Ishikawa (cell line): ENCODE results near the gene ME2.

ENCODE experiments used
- CEBPB ChIP-seq: IDR thresholded peaks from 2 replicates; pipeline ENCODE4 v1.6.1; 2012
- CREB1 ChIP-seq: IDR thresholded peaks from 2 replicates; pipeline ENCODE4 v1.6.1; 2012; ENCODE audit warnings: low read depth
- EGR1 ChIP-seq: IDR thresholded peaks from 2 replicates; pipeline ENCODE4 v1.6.1; 2012
- EP300 ChIP-seq: IDR thresholded peaks from 2 replicates; pipeline ENCODE4 v1.6.1; 2012; ENCODE audit warnings: borderline replicate concordance
- FOXM1 ChIP-seq: IDR thresholded peaks from 2 replicates; pipeline ENCODE4 v1.6.1; 2012; ENCODE audit warnings: low read depth, borderline replicate concordance
- NFIC ChIP-seq: IDR thresholded peaks from 2 replicates; pipeline ENCODE4 v1.6.1; 2012
- RAD21 ChIP-seq: IDR thresholded peaks from 2 replicates; pipeline ENCODE4 v1.6.1; 2012; ENCODE audit warnings: low read depth
- TAF1 ChIP-seq: IDR thresholded peaks from 2 replicates; pipeline ENCODE4 v1.6.1; 2012; ENCODE audit warnings: low read depth, mild to moderate bottlenecking
- TCF12 ChIP-seq: IDR thresholded peaks from 2 replicates; pipeline ENCODE4 v1.6.1; 2012; ENCODE audit warnings: low read depth
- TEAD4 ChIP-seq: IDR thresholded peaks from 2 replicates; pipeline ENCODE4 v1.6.1; 2012
- YY1 ChIP-seq: IDR thresholded peaks from 2 replicates; pipeline ENCODE4 v1.6.1; 2012; ENCODE audit warnings: low read depth
- ZBTB7A ChIP-seq: IDR thresholded peaks from 2 replicates; pipeline ENCODE4 v1.6.1; 2012; ENCODE audit warnings: low read depth
- TF ChIP-seq, protein P1 (sequence below): IDR thresholded peaks from 2 replicates; pipeline ENCODE4 v1.6.1; 2012
- TF ChIP-seq, protein P2 (sequence below): IDR thresholded peaks from 2 replicates; pipeline ENCODE4 v1.6.1; 2012; ENCODE audit warnings: low read depth, mild to moderate bottlenecking
- TF ChIP-seq, protein P3 (sequence below): IDR thresholded peaks from 2 replicates; pipeline ENCODE4 v1.6.1; 2012

The ME2 gene

GRCh38 chr18:50938912-50939311 is 60.0 kb downstream of the ME2 start:
- TF ChIP-seq TAF1 (no peak), TEAD4 (no peak), CEBPB (no peak), EGR1 (no peak), EP300 (no peak), YY1 (no peak), NFIC (no peak), RAD21 (no peak), ZBTB7A (no peak)
- TF ChIP-seq, protein P1, sequence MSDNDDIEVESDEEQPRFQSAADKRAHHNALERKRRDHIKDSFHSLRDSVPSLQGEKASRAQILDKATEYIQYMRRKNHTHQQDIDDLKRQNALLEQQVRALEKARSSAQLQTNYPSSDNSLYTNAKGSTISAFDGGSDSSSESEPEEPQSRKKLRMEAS: no peak
- TF ChIP-seq, protein P2, sequence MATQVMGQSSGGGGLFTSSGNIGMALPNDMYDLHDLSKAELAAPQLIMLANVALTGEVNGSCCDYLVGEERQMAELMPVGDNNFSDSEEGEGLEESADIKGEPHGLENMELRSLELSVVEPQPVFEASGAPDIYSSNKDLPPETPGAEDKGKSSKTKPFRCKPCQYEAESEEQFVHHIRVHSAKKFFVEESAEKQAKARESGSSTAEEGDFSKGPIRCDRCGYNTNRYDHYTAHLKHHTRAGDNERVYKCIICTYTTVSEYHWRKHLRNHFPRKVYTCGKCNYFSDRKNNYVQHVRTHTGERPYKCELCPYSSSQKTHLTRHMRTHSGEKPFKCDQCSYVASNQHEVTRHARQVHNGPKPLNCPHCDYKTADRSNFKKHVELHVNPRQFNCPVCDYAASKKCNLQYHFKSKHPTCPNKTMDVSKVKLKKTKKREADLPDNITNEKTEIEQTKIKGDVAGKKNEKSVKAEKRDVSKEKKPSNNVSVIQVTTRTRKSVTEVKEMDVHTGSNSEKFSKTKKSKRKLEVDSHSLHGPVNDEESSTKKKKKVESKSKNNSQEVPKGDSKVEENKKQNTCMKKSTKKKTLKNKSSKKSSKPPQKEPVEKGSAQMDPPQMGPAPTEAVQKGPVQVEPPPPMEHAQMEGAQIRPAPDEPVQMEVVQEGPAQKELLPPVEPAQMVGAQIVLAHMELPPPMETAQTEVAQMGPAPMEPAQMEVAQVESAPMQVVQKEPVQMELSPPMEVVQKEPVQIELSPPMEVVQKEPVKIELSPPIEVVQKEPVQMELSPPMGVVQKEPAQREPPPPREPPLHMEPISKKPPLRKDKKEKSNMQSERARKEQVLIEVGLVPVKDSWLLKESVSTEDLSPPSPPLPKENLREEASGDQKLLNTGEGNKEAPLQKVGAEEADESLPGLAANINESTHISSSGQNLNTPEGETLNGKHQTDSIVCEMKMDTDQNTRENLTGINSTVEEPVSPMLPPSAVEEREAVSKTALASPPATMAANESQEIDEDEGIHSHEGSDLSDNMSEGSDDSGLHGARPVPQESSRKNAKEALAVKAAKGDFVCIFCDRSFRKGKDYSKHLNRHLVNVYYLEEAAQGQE: no peak
- TF ChIP-seq, protein P3, sequence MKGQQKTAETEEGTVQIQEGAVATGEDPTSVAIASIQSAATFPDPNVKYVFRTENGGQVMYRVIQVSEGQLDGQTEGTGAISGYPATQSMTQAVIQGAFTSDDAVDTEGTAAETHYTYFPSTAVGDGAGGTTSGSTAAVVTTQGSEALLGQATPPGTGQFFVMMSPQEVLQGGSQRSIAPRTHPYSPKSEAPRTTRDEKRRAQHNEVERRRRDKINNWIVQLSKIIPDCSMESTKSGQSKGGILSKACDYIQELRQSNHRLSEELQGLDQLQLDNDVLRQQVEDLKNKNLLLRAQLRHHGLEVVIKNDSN: no peak

DNA sequence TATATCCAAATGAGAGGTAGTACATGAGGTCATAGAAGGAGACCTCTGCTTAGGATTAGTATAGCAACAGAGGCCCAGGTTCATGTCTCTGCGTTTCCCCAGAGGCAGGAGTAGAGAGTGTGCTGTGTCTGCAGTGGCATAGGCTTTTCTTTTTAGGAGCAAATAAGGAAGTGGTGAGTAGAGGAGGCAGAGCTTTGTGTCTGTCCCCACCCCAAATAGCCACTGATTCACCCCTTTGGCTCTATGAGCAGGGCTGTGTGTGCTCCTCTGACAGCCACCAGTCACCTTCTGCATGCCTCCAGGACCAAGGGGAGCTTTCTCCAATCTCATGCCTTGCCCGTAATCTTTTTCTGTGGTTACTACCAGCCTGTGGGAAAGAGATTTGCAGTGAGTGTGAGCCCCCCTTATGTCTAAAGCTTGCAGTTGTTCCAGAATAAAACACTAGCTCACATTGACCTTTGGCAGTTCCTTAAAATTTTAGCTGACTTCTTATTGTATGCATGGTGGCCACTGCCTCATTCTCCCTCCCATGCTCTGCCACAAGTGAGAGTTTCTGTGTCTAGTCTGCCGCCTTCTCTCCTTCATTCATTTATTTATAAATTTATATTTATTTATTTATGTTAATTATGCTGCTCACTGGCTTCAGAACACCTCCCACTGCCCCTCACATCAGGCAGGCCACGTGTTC is 65.5 kb downstream of the ME2 start:
- no peak for TF ChIP-seq RAD21
- TF ChIP-seq NFIC: no peak
- TF ChIP-seq CEBPB: no peak

DNA sequence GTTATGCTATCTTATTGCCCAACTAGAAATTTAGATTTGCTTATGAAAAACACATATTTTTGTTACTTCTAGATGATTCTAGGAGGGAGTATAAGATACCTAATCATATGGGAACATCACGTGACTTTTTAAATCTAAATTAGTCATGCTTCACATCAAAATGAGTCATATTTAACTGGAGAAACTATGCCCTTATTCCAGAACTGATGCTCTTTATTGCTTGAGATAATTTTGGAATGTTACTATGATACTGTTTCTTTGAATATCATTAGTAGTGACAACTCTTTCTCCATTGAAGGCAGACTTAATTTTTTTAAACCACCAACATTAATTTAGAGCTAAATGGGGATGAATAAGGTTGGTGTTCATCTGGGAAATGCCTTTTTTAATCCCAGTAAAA is 69.0 kb downstream of the ME2 start:
- TF ChIP-seq, protein P3: no peak
- TF ChIP-seq CREB1 (no peak), TAF1 (no peak), EGR1 (no peak), TEAD4 (no peak), EP300 (no peak), YY1 (no peak), FOXM1 (no peak), TCF12 (no peak), RAD21 (no peak)
- TF ChIP-seq, protein P1: no peak
- TF ChIP-seq, protein P2: no peak

DNA sequence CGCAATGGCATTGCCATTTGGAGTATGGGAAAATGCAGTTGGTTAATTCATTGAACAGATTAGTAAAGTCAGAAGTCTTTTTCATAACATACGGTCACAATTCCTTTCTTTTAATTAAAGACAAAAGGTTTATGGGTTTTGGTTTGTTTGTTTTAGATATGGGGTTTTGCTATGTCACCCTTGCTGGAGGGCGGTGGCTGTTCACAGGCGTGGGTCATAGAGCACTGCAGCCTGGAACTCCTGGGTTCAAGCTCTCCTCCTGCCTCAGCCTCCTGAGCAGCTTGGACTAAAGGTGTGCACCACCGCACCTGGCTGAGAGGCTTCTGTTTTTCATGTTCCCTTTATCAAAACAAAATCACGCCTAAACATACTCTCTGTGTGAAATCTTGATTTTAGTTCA is 70.3 kb downstream of the ME2 start:
- TF ChIP-seq TCF12 (no peak), TEAD4 (no peak), RAD21 (no peak), ZBTB7A (no peak), TAF1 (no peak), EGR1 (no peak), NFIC (no peak), EP300 (no peak), CREB1 (no peak), FOXM1 (no peak)
- TF ChIP-seq, protein P2: no peak
- TF ChIP-seq, protein P3: no peak
- TF ChIP-seq, protein P1: no peak
